ENCODE data around the gene CCNL2.

The CCNL2 gene

DNA sequence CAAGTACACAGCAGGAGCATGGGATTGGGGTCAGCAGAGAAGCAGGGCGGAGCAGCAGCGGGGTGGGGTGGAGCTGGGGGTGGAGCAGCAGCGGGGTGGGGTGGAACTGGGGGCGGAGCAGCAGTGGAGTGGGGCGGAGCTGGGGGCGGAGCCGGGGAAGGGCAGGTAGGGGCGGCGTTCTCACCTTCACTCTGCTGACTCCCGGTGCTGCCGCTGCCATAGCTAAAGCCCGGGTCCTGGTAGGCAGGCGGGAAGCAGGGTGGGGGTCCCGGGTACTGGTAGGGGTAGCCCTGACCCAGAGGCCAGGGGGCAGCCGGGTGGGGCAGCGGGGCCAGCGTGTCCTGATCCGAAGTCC, 61.4 kb downstream of the CCNL2 start:
- TF ChIP-seq, protein P1, sequence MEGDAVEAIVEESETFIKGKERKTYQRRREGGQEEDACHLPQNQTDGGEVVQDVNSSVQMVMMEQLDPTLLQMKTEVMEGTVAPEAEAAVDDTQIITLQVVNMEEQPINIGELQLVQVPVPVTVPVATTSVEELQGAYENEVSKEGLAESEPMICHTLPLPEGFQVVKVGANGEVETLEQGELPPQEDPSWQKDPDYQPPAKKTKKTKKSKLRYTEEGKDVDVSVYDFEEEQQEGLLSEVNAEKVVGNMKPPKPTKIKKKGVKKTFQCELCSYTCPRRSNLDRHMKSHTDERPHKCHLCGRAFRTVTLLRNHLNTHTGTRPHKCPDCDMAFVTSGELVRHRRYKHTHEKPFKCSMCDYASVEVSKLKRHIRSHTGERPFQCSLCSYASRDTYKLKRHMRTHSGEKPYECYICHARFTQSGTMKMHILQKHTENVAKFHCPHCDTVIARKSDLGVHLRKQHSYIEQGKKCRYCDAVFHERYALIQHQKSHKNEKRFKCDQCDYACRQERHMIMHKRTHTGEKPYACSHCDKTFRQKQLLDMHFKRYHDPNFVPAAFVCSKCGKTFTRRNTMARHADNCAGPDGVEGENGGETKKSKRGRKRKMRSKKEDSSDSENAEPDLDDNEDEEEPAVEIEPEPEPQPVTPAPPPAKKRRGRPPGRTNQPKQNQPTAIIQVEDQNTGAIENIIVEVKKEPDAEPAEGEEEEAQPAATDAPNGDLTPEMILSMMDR (IDR thresholded peaks at IDR 0.05; ENCODE audit: low read depth, low read length): no peak
- in situ Hi-C loops (cut with HindIII; ENCODE audit: low sequenced_read_pairs): no loop called here
- DNase-seq (ENCODE audit: low read depth, low spot score): no peak
- H3K4me3 ChIP-seq (ENCODE audit: low read depth, low read length): no peak overlapping the region

DNA sequence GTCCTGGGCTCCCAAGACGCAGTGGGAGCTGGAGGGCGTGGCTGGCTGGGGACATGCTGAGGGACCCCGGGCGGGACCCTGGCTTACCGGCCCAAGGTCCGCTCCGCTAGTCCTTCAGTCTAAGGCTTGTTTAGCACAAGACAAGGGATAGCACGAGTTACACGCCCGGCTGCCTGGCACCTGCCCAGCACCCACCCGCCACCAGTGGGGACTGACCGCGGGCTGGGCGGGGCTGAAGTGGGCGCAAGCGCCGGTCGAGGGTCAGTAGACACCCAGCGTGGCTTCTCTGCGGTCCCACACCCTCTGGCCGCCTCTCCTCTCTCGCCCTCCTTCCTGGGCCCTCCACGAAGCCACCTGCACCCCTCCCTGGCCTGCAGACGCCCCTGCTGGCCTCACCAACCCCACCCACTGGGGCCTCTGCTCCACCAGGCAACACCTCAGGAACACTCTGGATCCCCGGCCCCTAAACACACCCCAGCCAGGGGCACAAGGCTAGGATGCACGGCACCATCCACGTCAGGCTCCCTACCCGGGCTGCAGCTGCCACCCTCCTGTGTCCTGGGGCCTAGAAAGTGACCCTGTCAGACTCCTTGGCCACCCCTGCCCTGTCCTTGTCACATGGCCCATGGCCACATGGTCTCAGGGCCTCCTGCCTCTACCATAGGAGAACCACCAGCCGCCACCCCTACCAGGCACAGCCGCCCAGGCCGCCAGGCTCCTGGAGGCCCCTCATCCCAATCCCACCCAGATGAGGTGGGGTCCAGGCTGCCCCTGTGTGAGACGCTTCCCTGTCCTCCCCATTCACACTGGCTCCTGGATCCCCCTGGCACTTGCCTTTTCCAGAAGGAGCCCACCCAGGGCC, 62.0 kb downstream of the CCNL2 start:
- DNase-seq (ENCODE audit: low read depth, low spot score): no peak
- H3K4me3 ChIP-seq (ENCODE audit: low read depth, low read length): no peak overlapping the region
- in situ Hi-C loops (cut with HindIII; ENCODE audit: low sequenced_read_pairs): no loop called here
- TF ChIP-seq, protein P1 (IDR thresholded peaks at IDR 0.05; ENCODE audit: low read depth, low read length): no peak

DNA sequence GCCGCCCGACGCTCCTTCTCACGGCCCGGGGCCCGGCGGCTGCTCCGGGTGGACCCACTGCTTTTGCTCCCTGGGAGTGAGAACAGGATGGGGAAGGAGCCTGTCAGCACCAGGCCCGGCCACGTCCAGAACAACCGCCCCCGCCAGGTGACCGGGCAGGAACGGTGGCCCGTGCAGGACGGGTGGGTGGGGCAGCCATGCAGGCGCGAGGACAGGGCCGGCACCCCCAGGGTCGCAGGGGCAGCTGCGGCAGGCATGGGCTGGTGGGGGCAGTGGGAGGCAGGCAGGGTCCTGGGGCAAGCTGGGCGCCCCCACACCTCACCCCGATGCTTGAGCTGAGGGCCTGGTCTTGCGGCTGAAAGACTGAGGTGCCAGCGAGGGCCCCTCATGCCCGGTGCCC, 62.7 kb downstream of the CCNL2 start:
- TF ChIP-seq, protein P1 (IDR thresholded peaks at IDR 0.05; ENCODE audit: low read depth, low read length): no peak
- in situ Hi-C loops (cut with HindIII; ENCODE audit: low sequenced_read_pairs): no loop called here
- H3K4me3 ChIP-seq (ENCODE audit: low read depth, low read length): no peak overlapping the region
- no peak for DNase-seq (ENCODE audit: low read depth, low spot score)

DNA sequence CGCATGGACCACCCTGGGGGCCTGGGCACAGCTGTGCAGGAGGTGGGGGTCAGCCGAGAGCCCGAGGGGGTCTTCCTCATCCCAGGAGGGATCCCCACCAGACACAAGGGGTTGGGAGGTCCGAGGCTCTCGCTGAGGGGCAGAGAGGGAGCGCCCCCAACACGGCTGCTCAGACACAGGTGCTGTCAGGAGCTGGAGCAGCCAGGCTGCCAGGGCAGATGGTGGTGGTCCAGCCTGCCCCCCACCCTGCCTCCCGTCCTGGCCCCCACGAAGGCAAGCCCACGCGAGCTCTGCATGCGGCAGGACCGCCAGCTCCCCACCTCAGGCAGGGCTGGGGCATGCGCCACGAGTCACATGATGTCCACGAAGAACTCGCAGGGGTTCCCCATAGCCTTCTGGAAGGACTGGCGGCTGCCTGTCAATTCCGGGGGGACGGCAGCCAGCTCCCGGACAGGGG, 63.3 kb downstream of the CCNL2 start:
- in situ Hi-C loops (cut with HindIII; ENCODE audit: low sequenced_read_pairs): no loop called here
- no peak overlapping the region for H3K4me3 ChIP-seq (ENCODE audit: low read depth, low read length)
- no peak for DNase-seq (ENCODE audit: low read depth, low spot score)
- TF ChIP-seq, protein P1 (IDR thresholded peaks at IDR 0.05; ENCODE audit: low read depth, low read length): no peak
